PC-9 (cell line): Measurements from ENCODE around the gene PRM3. TPM values are rescaled to one million over a fixed set of nuclear protein-coding genes. Genes with fewer than 3 reads are reported as not detected.

Experiments
- BruUV-seq: library from RNA; stranded (reverse); fragments of 400-500 nt; replicated peaks from 2 replicates; lab custom pipeline; 2021; lab: Mats Ljungman, UMichigan
- CTCF ChIA-PET: fragments of 300-600 bp; sonication (Branson Sonifier 250); formaldehyde crosslinking; loops from one replicate; lab custom pipeline; 2022; ENCODE audit warnings: antibody characterized with exemption; lab: Charles Lee
- POLR2A ChIA-PET: fragments of 300-600 bp; sonication (Branson Sonifier 250); formaldehyde crosslinking; loops from one replicate; lab custom pipeline; 2022; ENCODE audit warnings: antibody characterized with exemption; ENCODE audit not compliant: unreplicated experiment; lab: Charles Lee
- DNase-seq, 2 experiments: peaks; one replicate each; pipeline versions ENCODE4 v3.0.0 to v3.0.0-alpha.2; 2015 to 2022; ENCODE audit warnings: mixed read lengths in 1 of 2
- H2AFZ ChIP-seq: fragments of 200-600 bp; sonication (generic); 2 replicates; pipeline ENCODE4 v1.8.1; 2017; ENCODE audit warnings: antibody characterized with exemption
- H3F3A ChIP-seq: fragments of 200-600 bp; sonication (generic); 2 replicates; pipeline ENCODE4 v1.8.1; 2017; ENCODE audit warnings: antibody characterized with exemption, mild to moderate bottlenecking, low read depth; ENCODE audit not compliant: insufficient read depth
- H3K27ac ChIP-seq: fragments of 200-600 bp; sonication (generic); 2 replicates; pipeline ENCODE4 v1.6.1; 2016; ENCODE audit warnings: mixed run types
- H3K27me3 ChIP-seq: fragments of 200-600 bp; sonication (generic); 2 replicates; pipeline ENCODE4 v1.6.1; 2016; ENCODE audit warnings: low read depth, mixed run types; ENCODE audit not compliant: insufficient read depth
- H3K36me3 ChIP-seq: fragments of 200-600 bp; sonication (generic); 2 replicates; pipeline ENCODE4 v1.6.1; 2016; ENCODE audit warnings: low read depth, mixed run types
- H3K4me1 ChIP-seq: fragments of 200-600 bp; sonication (generic); replicated peaks from 2 replicates; pipeline ENCODE4 v1.6.1; 2016; ENCODE audit warnings: mixed run types; ENCODE audit not compliant: insufficient read depth
- H3K4me2 ChIP-seq: fragments of 200-600 bp; sonication (generic); 2 replicates; pipeline ENCODE4 v1.6.1; 2017; ENCODE audit warnings: mixed run types
- H3K4me3 ChIP-seq: fragments of 200-600 bp; sonication (generic); 2 replicates; pipeline ENCODE4 v1.6.1; 2016; ENCODE audit warnings: mixed run types
- H3K79me2 ChIP-seq: fragments of 200-600 bp; sonication (generic); 2 replicates; pipeline ENCODE4 v1.6.1; 2017; ENCODE audit warnings: low read depth, mixed run types
- H3K9me2 ChIP-seq: fragments of 200-600 bp; sonication (generic); 2 replicates; pipeline ENCODE4 v1.8.1; 2017; ENCODE audit warnings: mild to moderate bottlenecking; ENCODE audit not compliant: insufficient read depth
- H3K9me3 ChIP-seq: fragments of 200-600 bp; sonication (generic); 2 replicates; pipeline ENCODE4 v1.8.1; 2016; ENCODE audit warnings: low read depth; ENCODE audit not compliant: insufficient read depth
- H4K20me1 ChIP-seq: fragments of 200-600 bp; sonication (generic); 2 replicates; pipeline ENCODE4 v1.8.1; 2017; ENCODE audit not compliant: insufficient read depth
- CTCF ChIP-seq: fragments of 200-600 bp; sonication (generic); conservative IDR thresholded peaks from 2 replicates; pipeline ENCODE4 v1.6.1; 2017; ENCODE audit warnings: mixed run types, antibody characterized with exemption, mild to moderate bottlenecking, moderate library complexity
- EZH2 ChIP-seq: fragments of 200-600 bp; sonication (generic); IDR thresholded peaks from 2 replicates; pipeline ENCODE4 v1.8.0; 2017; ENCODE audit warnings: antibody characterized with exemption, low read depth
- intact Hi-C: fragments of 100-400 bp; cut with micrococcal nuclease; formaldehyde crosslinking; loops from one replicate; pipeline ENCODE4 v1.10.0; 2022; ENCODE audit not compliant: unreplicated experiment
- total RNA-seq: library from RNA; stranded (reverse); gene quantifications from 2 replicates; pipeline ENCODE4 v1.2.3, GENCODE V29; 2021

The PRM3 gene
- total RNA-seq, 1 experiment from 2014 or later, result not detected

- CTCF ChIA-PET, result no interaction called here
Observed at GRCh38 chr16:11280616-11281522, 7.4 kb upstream of the PRM3 start, which contains the start of gene PRM1. PRM1 (minus strand) TSS chr16:11281330; CDS start chr16:11281238, 92 bp downstream.

GRCh38 chr16:11278681-11279628 is 5.5 kb upstream of the PRM3 start:
- DNase-seq, result no peak
- intact Hi-C loops, result no loop called here
- H3K9me2 ChIP-seq, result no peaks in the 10 kb centered on the region
- no TSS peak for BruUV-seq
- no peaks in the 10 kb centered on the region for H3F3A ChIP-seq
- ChIA-PET CTCF (no interaction called here), POLR2A (no interaction called here)
- no peaks in the 10 kb centered on the region for H4K20me1 ChIP-seq
- no peaks in the 10 kb centered on the region for H3K4me1 ChIP-seq
- H3K4me3 ChIP-seq, result no peak overlapping the region
- no peak overlapping the region for H2AFZ ChIP-seq
- H3K79me2 ChIP-seq, result no peaks in the 10 kb centered on the region
- no peaks in the 10 kb centered on the region for H3K27me3 ChIP-seq
- no peak overlapping the region for H3K4me2 ChIP-seq
- no peaks in the 10 kb centered on the region for H3K36me3 ChIP-seq
- no peak for TF ChIP-seq CTCF
- TF ChIP-seq EZH2, result no peak
- H3K27ac ChIP-seq, result no peak overlapping the region
- H3K9me3 ChIP-seq, result no peaks in the 10 kb centered on the region

More at GRCh38 chr16:11280616-11281522, 7.4 kb upstream of the PRM3 start, which contains the start of gene PRM1:
- Histone ChIP-seq H3K9me3 (no peaks in the 10 kb centered on the region), H3K27ac (no peak within 1 kb of the TSS), H4K20me1 (no peaks in the 10 kb centered on the region), H3K79me2 (no peaks in the 10 kb centered on the region), H3K9me2 (no peaks in the 10 kb centered on the region), H3K4me2 (no peak within 1 kb of the TSS), H2AFZ (no peak within 1 kb of the TSS), H3K36me3 (no peaks in the 10 kb centered on the region), H3K4me3 (no peak within 1 kb of the TSS), H3K4me1 (no peaks in the 10 kb centered on the region), H3K27me3 (no peaks in the 10 kb centered on the region), H3F3A (no peaks in the 10 kb centered on the region)
- intact Hi-C loops, result no loop called here
- TF ChIP-seq EZH2 (no peak), CTCF (no peak)
- DNase-seq, result no peak
- POLR2A ChIA-PET, result no interaction called here
- no TSS peak for BruUV-seq

- TF ChIP-seq EZH2 (no peak), CTCF (no peak)
- POLR2A ChIA-PET, result no interaction called here
Observed at GRCh38 chr16:11277607-11278337, 4.3 kb upstream of the PRM3 start.

More at GRCh38 chr16:11277607-11278337, 4.3 kb upstream of the PRM3 start:
- H4K20me1 ChIP-seq, result no peaks in the 10 kb centered on the region
- no TSS peak for BruUV-seq
- H3K27ac ChIP-seq, result no peak overlapping the region
- H3F3A ChIP-seq, result no peaks in the 10 kb centered on the region
- intact Hi-C loops, result no loop called here
- H3K36me3 ChIP-seq, result no peaks in the 10 kb centered on the region
- H2AFZ ChIP-seq, result no peak overlapping the region
- CTCF ChIA-PET, result no interaction called here
- no peak overlapping the region for H3K4me3 ChIP-seq
- no peak overlapping the region for H3K4me2 ChIP-seq
- no peaks in the 10 kb centered on the region for H3K9me3 ChIP-seq
- H3K79me2 ChIP-seq, result no peaks in the 10 kb centered on the region
- no peaks in the 10 kb centered on the region for H3K9me2 ChIP-seq
- no peak for DNase-seq
- H3K4me1 ChIP-seq, result no peaks in the 10 kb centered on the region
- no peaks in the 10 kb centered on the region for H3K27me3 ChIP-seq
